NCI-H1694 (cell line): ENCODE results near the gene KRT76.
"Not testable (repeated sequence)": the region's sequence is repeated elsewhere in the genome, so short reads cannot be mapped to it uniquely, and the experiment has no call there.

Experiments used
- DNase-seq: peaks from one replicate; lab custom pipeline; 2025; lab: John Stamatoyannopoulos, UW

KRT76 gene

GRCh38 chr12:52781399-52782082 lies 4.4 kb upstream of the KRT76 start:
- DNase-seq = no peak

GRCh38 chr12:52779914-52780313 lies 2.8 kb upstream of the KRT76 start:
- DNase-seq = no peak

DNA sequence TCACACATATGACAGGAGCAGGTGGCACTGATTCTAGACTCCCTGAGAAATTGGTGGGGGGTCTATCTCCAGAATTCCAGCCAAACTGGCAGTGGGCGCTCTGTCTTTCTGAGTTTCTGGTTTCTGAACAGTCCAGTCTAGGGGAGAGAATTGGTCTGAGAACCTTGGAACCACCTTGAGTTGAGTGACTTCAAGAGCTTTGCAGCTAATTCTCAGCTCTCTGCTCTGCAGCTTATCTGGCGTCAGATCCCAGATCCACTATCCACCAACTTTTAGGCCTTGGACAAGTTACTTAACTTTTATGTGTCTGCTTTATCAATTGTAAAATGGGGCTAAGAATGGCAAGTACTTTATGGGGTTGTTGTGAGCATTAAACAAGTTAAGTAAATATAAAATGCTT lies 1.7 kb upstream of the KRT76 start:
- no peak for DNase-seq

DNA sequence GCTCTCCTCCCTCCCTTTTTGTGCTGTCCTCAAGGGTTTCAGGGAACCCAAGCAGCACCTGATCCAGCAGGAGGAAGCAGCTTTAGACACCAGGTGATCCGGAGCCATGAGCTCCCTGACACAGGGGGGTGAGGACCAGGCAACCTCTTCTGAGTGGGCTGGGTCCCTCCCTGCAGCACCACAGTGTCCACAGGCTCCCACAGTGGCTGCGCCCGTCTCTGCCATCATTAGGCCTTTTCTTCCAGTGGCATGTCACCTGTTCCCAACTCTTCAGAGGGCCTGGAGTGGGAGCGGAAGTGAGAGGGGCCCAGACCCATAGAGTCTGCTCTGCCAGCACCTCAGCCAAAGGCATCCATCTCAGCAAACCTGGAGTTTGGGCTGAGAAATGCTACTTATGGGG lies 421 bp upstream of the KRT76 start:
- no peak for DNase-seq

DNA sequence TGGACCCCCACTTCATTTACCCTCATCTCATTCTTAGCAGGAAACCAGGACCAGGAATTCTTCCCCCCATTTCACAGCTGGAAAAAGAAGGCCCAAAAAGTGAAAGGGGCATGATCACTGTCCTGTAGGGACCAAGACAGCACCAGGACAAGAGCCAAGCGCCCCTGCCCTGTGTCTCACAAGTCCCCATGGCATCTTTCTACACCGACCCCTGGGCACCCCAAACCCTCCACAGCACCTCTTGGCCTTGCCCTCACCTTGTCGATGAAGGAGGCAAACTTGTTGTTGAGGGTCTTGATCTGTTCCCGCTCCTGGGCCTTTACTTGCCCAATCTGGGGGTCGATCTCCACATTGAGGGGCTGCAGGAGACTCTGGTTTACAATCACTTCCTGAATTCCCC lies 710 bp downstream of the KRT76 start:
- no peak for DNase-seq

GRCh38 chr12:52774629-52775250 lies 2.4 kb downstream of the KRT76 start:
- DNase-seq = no peak

DNA sequence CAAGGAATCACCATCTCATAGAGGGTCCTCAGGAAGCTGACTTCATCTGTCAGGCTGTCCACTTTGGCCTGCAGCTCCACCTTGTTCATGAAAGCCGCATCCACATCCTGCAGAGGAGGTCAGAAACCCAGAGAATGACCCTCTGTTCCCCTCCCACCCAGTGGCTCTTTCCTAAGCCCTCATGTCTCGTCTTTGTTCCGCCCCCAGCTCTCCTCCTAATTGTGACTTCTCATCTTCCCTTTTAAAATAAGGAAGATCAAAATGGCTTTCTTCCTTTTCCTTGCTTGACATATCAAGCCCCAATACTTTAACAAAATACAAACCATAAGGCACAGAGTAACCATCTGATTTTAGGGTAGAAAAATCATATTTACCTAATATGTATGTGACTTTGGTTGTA lies 4.4 kb downstream of the KRT76 start:
- no peak for DNase-seq

DNA sequence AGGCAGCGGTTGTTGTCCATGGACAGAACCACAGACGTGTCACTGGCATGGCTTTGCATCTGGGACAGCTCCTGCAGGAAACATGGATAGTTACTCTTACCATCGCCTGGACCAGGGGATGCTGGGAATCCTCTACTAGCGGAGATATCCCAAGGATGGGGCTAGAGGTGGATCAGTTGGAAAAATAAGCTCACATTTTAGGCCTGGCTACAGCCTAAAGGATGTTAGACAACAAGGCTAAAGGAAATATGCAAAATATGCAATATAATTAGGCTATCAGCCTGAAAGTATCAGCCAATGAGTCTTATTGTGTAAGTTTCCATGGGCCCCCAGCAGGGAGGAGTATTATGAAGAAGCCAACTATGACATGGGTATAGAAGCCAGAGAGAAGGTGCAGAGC lies 5.0 kb downstream of the KRT76 start:
- no peak for DNase-seq

DNA sequence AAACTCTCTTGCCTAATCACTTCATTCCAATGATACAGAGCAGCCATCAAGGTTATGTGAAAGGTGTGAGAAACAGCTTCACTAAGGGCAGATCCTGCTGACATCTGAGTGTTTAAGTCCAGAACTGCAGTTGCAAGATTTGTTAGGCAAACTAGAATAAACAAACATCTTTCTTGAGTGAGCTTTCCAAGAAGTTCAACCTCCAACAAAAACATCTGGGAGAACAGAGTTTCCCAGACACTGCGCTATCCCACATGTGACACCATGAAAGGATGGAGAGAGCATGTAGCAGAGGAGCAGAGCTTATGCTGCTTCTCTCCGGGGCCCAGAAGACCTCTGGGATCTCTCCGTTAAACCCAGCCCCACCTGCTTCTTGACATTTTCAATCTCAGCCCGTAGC lies 5.6 kb downstream of the KRT76 start:
- DNase-seq = no peak

DNA sequence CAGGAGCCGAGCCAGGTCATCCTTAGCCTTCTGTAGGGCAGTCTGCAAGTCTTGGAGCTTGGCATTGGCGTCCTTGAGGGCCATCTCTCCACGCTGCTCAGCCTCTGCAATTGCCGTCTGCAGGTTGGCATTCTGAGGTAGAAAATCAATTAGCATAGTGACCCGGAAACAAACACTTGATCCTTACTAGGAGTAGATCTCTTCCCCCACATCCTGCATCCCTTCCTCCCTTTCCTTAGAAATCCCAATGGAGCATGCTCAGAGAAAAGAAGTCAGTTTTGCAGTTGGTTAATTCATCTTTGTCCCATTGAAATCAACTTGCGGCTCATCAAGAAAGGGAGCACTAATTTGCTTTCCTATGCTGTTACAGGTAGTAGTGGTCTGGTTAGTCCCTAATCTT lies 6.1 kb downstream of the KRT76 start:
- no peak for DNase-seq

GRCh38 chr12:52769946-52770345 lies 7.2 kb downstream of the KRT76 start:
- no peak for DNase-seq

- no peak for DNase-seq
Observed at GRCh38 chr12:52769354-52769753, 7.8 kb downstream of the KRT76 start.

DNA sequence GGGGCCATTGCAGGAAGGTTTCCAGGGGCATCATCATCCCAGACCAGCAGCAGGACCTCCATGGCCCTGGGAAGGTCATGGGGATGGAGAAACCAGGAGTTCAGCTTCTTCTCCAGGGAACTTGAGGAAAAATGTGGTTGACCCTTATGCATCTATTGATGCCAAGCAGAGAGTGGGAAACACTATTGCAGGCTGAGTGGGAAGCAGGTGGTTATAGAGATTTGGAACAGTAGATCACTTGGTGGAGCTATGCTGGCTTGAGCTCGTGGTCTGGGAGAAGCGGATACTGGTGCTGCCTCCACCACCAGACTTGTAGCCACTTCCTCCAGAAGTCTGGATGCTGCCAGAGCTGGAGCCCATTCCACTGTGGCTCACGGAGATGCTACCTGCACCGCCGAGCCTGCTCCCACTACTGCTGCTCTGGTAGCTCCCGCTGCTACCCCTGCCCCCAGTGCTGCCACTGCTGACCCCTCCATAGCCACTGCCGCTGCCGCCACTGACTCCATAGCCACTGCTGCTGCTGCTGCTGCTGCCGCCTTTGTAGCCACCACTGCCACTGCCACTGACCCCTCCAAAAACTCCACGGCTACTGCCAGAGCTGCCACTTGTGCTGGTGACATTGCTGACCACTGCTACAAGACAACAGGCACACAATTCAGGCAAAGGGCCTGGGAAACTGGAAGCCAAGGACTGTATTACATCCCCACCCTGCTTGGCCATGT lies 8.5 kb downstream of the KRT76 start:
- DNase-seq = no peak

DNA sequence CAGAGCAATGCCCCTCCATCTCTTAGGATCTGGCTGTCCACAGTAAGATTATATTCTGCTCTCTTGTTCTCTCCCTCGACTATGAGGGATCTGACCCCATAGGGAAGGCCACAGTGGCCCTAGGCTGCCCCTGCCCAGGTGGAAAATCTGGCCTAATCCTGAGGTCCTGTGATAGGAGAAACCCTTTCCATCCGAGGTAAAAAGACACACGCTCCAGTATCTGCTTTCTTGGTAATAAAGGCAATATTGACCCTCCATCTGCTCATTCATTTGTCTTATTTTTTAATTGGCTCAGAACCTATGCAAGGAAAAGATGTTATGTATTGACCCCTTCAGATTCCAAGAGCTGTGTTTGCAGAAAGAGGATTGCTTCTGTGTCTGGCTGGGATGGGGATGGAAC lies 9.7 kb downstream of the KRT76 start:
- DNase-seq = no peak

- DNase-seq = no peak
Observed at GRCh38 chr12:52767020-52767379, 10.1 kb downstream of the KRT76 start.

GRCh38 chr12:52766351-52767019 lies 10.7 kb downstream of the KRT76 start:
- DNase-seq = no peak

GRCh38 chr12:52765702-52766101 lies 11.4 kb downstream of the KRT76 start:
- DNase-seq = no peak

DNA sequence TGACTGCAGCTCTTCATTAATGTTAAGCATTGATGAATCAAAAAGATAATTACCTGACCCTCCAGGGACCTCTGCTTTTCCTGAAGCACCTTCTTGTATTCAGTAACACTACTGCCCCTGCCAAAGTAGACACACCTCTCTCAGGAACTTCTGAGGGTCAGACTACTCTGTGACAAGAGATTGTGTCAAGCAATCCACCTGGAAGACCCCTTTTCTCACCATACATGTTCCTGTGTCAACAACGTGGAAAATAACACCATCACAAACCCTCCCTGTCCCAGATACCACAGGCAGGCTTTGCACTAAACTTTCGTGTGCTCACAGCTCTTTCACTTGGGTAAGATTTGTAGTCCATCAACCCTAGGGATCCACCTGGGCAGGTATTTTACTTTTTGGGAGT lies 13.2 kb downstream of the KRT76 start:
- DNase-seq = no peak

- DNase-seq = no peak
Observed at GRCh38 chr12:52763036-52763659, 14.0 kb downstream of the KRT76 start.

- DNase-seq = no peak
Observed at GRCh38 chr12:52761802-52762201, 15.3 kb downstream of the KRT76 start.

GRCh38 chr12:52761218-52761617 lies 15.9 kb downstream of the KRT76 start:
- DNase-seq = not testable (repeated sequence)

DNA sequence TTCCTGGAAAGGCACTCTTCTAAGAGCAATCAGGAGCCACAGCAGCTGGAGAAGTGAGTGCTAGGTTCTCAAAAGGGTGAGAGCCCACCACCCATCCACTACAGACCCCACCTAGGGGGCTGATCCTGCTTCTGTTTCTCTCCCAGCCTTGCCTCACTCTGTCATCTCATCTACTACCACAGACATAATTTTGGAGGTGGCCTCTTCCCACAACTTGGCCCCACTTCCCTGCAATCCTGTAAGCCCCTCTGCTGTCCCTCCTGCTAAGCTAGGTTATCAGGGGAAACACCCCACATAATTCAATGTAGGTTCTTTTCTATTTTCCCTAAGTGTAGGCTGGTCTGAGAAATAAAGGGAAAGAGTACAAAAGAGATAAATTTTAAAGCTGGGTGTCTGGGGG lies 16.5 kb downstream of the KRT76 start:
- no peak for DNase-seq

DNA sequence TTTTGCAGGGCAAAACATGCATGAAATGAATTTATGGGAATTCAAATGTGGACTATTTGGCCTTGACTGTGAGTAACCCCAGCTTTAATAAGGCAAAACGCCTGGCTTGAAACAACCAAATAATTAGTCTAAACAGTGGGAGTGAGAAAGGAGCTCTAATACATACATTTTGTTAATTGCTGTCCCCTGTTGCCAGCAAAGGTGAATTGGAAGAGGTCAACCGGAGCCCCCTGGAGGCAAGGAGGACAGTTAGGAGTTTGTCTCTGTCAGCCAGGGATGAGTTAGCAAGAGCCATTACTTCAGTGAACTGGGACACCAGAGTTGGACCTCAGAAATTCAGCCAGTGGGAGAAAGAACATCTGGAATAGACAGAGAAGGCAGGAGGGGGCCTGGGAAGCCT lies 17.4 kb downstream of the KRT76 start:
- no peak for DNase-seq
